ENCODE results near the gene PFN4. TPM values are rescaled to one million over a fixed set of nuclear protein-coding genes. Genes with fewer than 3 reads are reported as not detected.

PFN4 gene
- total and polyA plus RNA-seq, 9 of the 15 experiments (the other 6 are each of a cell fraction or from before 2014, with no cell fraction given): 0.07 to 0.54 (median 0.31) TPM; not detected in 2

DNA sequence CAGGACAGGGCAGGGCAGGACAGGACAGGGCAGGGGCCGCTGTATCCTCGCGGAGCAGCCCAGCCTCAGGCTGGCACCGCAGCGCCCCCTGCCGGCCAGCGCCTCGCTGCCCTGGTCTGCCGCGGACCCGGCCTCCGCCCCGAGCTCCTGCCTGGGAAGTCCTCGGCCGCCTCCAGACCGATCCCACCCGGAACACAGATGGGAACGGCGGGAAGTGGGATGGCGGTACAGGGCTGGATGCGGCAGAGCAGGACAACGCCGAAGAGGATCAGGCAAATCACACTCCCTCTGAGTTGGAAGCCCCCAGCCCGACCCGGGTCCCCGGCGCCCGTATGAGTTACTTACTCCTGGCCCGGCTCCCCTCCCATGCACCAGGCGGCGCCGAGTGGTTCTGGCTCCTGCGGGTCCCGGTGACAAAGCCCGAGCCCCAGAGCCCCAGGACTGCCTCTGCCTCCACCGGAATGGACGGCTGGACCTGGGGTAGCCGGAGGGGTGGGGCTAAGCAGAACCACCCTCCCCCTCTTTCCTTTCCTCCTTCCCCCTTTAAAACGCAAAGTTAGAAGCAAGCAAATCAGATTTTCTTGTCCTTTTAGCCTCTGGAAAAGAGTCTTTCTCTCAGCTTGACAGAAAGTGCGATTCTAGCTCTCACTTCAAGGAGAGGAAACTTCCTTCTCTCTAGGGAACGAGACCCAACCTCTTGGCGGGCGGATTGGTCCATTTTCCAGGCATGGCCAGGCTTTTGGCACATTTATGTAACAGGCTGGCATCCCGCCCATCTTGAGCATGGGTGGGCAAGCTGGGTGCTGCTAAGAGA is 38.5 kb downstream of the PFN4 start, which contains the start of gene TP53I3 (continued):
- peak; percentile 5 to 46 (median 39) for TF ChIP-seq YY1 (IDR thresholded peaks at IDR 0.05; ENCODE audit: borderline replicate concordance in 1 of 3, control insufficient read depth in 1 of 3, extremely low read depth in 1 of 3, insufficient read depth in 3 of 3, insufficient read length in 1 of 3, insufficient replicate concordance in 2 of 3, low read depth in 1 of 3, low read length in 2 of 3)
- peak; percentile 94 for TF ChIP-seq AFF4 (CRISPR knock-in tag; IDR thresholded peaks at IDR 0.05)
- no peak for TF ChIP-seq FUS (optimal IDR thresholded peaks at IDR 0.05; ENCODE audit: low read depth, low read length)
- peak; percentile 85 for TF ChIP-seq REST (IDR thresholded peaks at IDR 0.05; ENCODE audit: borderline replicate concordance)
- peak; percentile 85; the same call in 1 of the 2 replicates for TF ChIP-seq REST (CRISPR knock-in tag; IDR thresholded peaks at IDR 0.05; ENCODE audit: low read depth)
- TF ChIP-seq FOXA1 (IDR thresholded peaks at IDR 0.05; ENCODE audit: borderline replicate concordance): no peak
- TF ChIP-seq HDAC3 (IDR thresholded peaks at IDR 0.05; ENCODE audit: borderline replicate concordance, partially characterized antibody): no peak
- TF ChIP-seq ZNF174 (CRISPR knock-in tag; IDR thresholded peaks at IDR 0.05): no peak
- TF ChIP-seq, protein P1, sequence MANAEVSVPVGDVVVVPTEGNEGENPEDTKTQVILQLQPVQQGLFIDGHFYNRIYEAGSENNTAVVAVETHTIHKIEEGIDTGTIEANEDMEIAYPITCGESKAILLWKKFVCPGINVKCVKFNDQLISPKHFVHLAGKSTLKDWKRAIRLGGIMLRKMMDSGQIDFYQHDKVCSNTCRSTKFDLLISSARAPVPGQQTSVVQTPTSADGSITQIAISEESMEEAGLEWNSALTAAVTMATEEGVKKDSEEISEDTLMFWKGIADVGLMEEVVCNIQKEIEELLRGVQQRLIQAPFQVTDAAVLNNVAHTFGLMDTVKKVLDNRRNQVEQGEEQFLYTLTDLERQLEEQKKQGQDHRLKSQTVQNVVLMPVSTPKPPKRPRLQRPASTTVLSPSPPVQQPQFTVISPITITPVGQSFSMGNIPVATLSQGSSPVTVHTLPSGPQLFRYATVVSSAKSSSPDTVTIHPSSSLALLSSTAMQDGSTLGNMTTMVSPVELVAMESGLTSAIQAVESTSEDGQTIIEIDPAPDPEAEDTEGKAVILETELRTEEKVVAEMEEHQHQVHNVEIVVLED (CRISPR knock-in tag; IDR thresholded peaks at IDR 0.05): no peak; the same call in 1 of the 2 replicates
- TF ChIP-seq PTBP1 (IDR thresholded peaks at IDR 0.05; ENCODE audit: low read depth, low read length): no peak
- peak; percentile 38; the same call in 1 of the 2 replicates for TF ChIP-seq DPF2 (IDR thresholded peaks at IDR 0.05)
